GM06990 (cell line): ENCODE results near the gene SCYL3.

Source experiments
- DNase-seq: peaks from one replicate; pipeline ENCODE4 v3.0.0-alpha.2; 2011; ENCODE audit not compliant: insufficient read length; ENCODE audit errors: extremely low read depth
- H3K27me3 ChIP-seq: replicated peaks from 2 replicates; pipeline ENCODE4 v1.6.0; 2011; ENCODE audit warnings: low read length; ENCODE audit not compliant: control insufficient read depth, insufficient read depth
- H3K36me3 ChIP-seq: 2 replicates; pipeline ENCODE4 v1.5.1; 2011; ENCODE audit warnings: low read length; ENCODE audit not compliant: control insufficient read depth, insufficient read depth
- H3K4me3 ChIP-seq: replicated peaks from 2 replicates; pipeline ENCODE4 v1.5.1; 2011; ENCODE audit warnings: low read depth, mild to moderate bottlenecking, control low read depth, low read length
- TF ChIP-seq, protein P1 (sequence below): IDR thresholded peaks from 2 replicates; pipeline ENCODE4 v1.5.1; 2011; ENCODE audit warnings: low read length, control low read depth, mild to moderate bottlenecking, inconsistent platforms; ENCODE audit not compliant: insufficient read depth, poor library complexity, severe bottlenecking

Gene SCYL3

DNA sequence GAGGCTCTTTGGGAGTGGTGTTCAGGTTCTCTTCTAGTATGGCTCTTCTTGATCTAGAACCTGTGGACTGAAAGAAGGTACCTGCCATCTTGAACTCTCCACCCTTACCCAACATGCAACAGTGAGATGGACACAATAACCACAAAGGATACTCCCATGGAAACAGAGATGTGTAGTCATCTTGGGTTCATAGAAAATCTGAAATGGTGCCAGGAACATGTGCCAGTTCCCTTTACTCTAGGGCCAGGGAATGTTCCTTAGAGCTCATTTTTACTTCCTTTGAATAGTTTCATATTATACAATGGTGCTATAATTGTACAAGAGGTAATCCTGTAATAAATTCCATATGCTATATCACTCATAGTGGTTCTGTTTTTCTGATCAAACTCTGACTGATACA is 13.2 kb upstream of the SCYL3 start:
- no peaks in the 10 kb centered on the region for H3K36me3 ChIP-seq
- no peak for DNase-seq
- TF ChIP-seq, protein P1, sequence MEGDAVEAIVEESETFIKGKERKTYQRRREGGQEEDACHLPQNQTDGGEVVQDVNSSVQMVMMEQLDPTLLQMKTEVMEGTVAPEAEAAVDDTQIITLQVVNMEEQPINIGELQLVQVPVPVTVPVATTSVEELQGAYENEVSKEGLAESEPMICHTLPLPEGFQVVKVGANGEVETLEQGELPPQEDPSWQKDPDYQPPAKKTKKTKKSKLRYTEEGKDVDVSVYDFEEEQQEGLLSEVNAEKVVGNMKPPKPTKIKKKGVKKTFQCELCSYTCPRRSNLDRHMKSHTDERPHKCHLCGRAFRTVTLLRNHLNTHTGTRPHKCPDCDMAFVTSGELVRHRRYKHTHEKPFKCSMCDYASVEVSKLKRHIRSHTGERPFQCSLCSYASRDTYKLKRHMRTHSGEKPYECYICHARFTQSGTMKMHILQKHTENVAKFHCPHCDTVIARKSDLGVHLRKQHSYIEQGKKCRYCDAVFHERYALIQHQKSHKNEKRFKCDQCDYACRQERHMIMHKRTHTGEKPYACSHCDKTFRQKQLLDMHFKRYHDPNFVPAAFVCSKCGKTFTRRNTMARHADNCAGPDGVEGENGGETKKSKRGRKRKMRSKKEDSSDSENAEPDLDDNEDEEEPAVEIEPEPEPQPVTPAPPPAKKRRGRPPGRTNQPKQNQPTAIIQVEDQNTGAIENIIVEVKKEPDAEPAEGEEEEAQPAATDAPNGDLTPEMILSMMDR = no peak
- no peak overlapping the region for H3K4me3 ChIP-seq
- no peaks in the 10 kb centered on the region for H3K27me3 ChIP-seq

DNA sequence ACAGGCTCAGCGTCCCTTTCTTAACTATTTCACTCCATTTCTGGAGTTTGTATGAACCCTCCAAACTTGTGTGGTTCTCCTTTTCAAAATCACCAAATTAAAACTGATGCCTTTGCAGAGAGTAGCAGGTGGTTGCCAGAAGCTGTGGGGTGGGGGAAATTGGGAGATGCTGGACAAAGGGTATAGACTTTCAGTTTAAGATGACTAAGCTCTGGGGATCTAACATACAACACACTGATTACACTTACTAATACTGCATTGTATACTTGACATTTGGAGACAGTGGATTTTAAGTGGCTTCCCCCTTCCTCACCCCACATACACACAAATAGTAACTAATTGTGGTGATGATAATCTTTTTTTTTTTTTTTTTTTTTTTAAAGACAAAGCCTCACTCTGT is 11.1 kb upstream of the SCYL3 start:
- no peaks in the 10 kb centered on the region for H3K36me3 ChIP-seq
- H3K4me3 ChIP-seq = no peak overlapping the region
- DNase-seq = no peak
- TF ChIP-seq, protein P1 = no peak
- H3K27me3 ChIP-seq = no peaks in the 10 kb centered on the region

DNA sequence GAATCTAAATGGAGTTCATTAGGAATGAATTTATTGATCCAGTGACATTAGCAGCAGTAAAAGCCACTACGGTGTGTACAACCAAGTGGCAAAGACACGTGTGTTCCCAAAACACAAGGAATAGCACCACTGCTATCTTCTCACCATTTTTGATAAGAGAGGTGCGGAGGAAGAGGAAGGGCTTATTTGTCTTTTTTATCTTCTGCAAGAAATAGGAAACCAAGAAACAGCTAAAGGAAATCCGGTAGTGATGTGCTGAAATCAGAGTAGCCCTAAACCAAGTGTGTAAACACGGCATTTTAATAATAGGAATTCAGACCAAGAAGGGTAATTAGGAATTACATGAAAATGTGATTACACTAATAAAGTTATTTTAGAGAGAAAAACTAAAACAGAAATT is 9.1 kb upstream of the SCYL3 start:
- no peaks in the 10 kb centered on the region for H3K27me3 ChIP-seq
- H3K4me3 ChIP-seq = no peak overlapping the region
- TF ChIP-seq, protein P1 = no peak
- no peaks in the 10 kb centered on the region for H3K36me3 ChIP-seq
- no peak for DNase-seq

DNA sequence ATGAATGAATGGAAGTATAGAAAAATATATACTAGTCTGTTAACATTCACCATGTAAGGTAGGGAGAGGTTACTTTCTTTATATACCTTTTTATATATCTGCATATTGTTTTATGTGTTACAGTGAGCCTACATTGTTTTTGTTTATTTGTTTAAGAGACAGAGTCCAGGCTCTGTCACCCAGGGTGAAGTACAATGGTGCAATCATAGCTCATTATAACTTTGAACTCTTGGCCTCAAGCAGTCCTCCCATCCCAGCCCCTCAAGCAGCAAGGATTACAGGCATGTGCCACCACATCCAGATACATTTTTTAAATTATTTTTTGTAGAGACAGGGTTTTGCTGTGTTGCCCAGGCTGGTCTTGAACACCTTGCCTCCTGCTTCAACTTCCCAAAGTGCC is 7.4 kb upstream of the SCYL3 start:
- Histone ChIP-seq H3K36me3 (no peaks in the 10 kb centered on the region), H3K27me3 (no peaks in the 10 kb centered on the region), H3K4me3 (no peak overlapping the region)
- TF ChIP-seq, protein P1 = no peak
- no peak for DNase-seq

DNA sequence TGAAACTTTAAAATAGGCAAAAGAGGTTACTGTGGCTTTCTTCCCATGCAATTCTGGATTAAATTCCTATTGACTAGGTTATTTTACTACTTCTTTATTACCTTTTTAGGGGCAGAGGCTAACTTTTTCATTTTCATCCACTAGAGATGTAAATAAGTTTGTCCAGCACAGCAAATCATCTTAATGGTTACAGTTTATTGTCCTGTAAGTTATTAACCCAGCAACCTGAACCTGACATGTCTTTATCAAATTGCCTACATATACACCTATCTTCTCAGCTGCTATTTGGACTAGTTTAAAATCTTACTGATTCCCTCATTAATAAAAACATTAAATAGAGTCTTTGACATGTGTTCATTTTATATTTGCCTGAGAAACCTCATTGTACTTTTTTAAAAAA is 6.9 kb upstream of the SCYL3 start:
- no peak for DNase-seq
- TF ChIP-seq, protein P1 = no peak
- H3K4me3 ChIP-seq = no peak overlapping the region
- H3K27me3 ChIP-seq = no peaks in the 10 kb centered on the region
- no peaks in the 10 kb centered on the region for H3K36me3 ChIP-seq

DNA sequence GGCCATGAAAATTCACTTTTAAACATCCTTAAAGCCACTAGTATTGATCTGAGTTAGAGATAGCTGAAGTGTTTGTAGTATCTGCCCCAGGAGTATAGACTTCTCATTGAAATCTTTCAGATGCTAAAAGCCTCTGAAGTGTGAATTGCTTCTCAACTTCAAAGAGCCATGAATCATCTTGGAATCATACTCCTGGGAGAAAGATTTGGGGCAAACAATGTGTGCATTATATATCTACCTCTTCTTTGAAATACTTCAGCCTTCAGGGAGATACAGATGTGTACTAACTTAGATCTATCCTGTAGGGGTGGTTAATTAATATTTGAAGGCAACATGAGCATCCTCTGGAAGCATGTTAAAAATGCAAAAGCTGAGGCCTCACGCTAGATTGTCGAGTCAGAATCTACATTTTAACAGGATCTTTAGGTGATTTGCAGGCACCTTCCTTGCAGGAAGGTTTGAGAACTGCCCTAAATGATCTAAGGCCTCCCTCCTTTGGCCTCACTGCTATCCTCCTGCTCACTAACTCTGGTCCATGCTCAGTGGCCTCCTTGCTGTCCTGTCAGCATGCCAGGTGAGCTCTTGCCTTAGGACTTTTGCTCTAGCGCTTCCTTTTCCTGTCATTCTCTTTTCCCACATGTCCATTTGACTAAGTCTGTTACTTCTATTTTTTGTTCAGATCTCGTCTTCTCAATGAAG is 6.0 kb upstream of the SCYL3 start:
- TF ChIP-seq, protein P1 = no peak
- no peaks in the 10 kb centered on the region for H3K27me3 ChIP-seq
- no peaks in the 10 kb centered on the region for H3K36me3 ChIP-seq
- no peak for DNase-seq
- no peak overlapping the region for H3K4me3 ChIP-seq
